Smooth muscle cell (in vitro differentiated cells): ENCODE measurements around the gene NGRN. TPM values are rescaled to one million over a fixed set of nuclear protein-coding genes. Genes with fewer than 3 reads are reported as not detected.

Source experiments
- DNase-seq: peaks from one replicate; lab custom pipeline; 2025; ENCODE audit not compliant: unreplicated experiment; lab: John Stamatoyannopoulos, UW
- H2AFZ ChIP-seq: fragments of 200-600 bp; sonication (generic); 2 replicates; pipeline ENCODE4 v1.6.0; 2016; ENCODE audit warnings: antibody characterized with exemption, low read depth, mild to moderate bottlenecking
- H3F3A ChIP-seq: fragments of 200-600 bp; sonication (generic); 2 replicates; pipeline ENCODE4 v1.6.0; 2017; ENCODE audit warnings: antibody characterized with exemption, low read depth
- H3K27ac ChIP-seq: fragments of 200-600 bp; sonication (generic); 2 replicates; pipeline ENCODE4 v1.5.1; 2016; ENCODE audit warnings: low read depth, mild to moderate bottlenecking
- H3K27me3 ChIP-seq: fragments of 200-600 bp; sonication (generic); 2 replicates; pipeline ENCODE4 v1.6.1; 2016; ENCODE audit warnings: low read depth, mild to moderate bottlenecking
- H3K36me3 ChIP-seq: fragments of 200-600 bp; sonication (generic); 2 replicates; pipeline ENCODE4 v1.5.1; 2016; ENCODE audit warnings: low read depth
- H3K4me1 ChIP-seq: fragments of 200-600 bp; sonication (generic); 2 replicates; pipeline ENCODE4 v1.5.1; 2016; ENCODE audit warnings: low read depth
- H3K4me2 ChIP-seq: fragments of 200-600 bp; sonication (generic); 2 replicates; pipeline ENCODE4 v1.6.0; 2016; ENCODE audit warnings: mild to moderate bottlenecking
- H3K4me3 ChIP-seq: fragments of 200-600 bp; sonication (generic); 2 replicates; pipeline ENCODE4 v1.5.1; 2016; ENCODE audit warnings: mild to moderate bottlenecking
- H3K79me2 ChIP-seq: fragments of 200-600 bp; sonication (generic); 2 replicates; pipeline ENCODE4 v1.6.0; 2016; ENCODE audit warnings: low read depth, mild to moderate bottlenecking
- H3K9ac ChIP-seq: fragments of 200-600 bp; sonication (generic); 2 replicates; pipeline ENCODE4 v1.6.0; 2016; ENCODE audit warnings: low read depth
- H3K9me3 ChIP-seq: fragments of 200-600 bp; sonication (generic); replicated peaks from 2 replicates; pipeline ENCODE4 v1.5.1; 2016; ENCODE audit warnings: low read depth
- H4K20me1 ChIP-seq: fragments of 200-600 bp; sonication (generic); 2 replicates; pipeline ENCODE4 v1.6.0; 2016; ENCODE audit warnings: low read depth
- WGBS: methylation state at CpG from one replicate; pipeline ENCODE4 v1.1.7; 2016; ENCODE audit warnings: low lambda C conversion rate; 5-methylcytosine and 5-hydroxymethylcytosine counted together
- polyA plus RNA-seq: library from polyadenylated mRNA; unstranded; fragments of >200 nt; fragmentation: Nextera tagmentation; extraction: Ambion mirVana; gene quantifications from 2 replicates; pipeline ENCODE4 v1.2.1, GENCODE V29; 2016
- total RNA-seq: library from RNA; depleted of rRNA; stranded (reverse); fragments of >200 nt; gene quantifications from 2 replicates; pipeline ENCODE4 v1.2.3, GENCODE V29; 2014
- TF ChIP-seq, protein P1 (sequence below): fragments of 200-600 bp; sonication (generic); IDR thresholded peaks from 2 replicates; pipeline ENCODE4 v1.5.1; 2017; ENCODE audit warnings: borderline replicate concordance, mild to moderate bottlenecking, antibody characterized with exemption; ENCODE audit not compliant: insufficient read depth, poor library complexity, severe bottlenecking

Gene NGRN
- total and polyA plus RNA-seq, 2 experiments from 2014 or later, result 54.8 to 71.5 TPM

DNA sequence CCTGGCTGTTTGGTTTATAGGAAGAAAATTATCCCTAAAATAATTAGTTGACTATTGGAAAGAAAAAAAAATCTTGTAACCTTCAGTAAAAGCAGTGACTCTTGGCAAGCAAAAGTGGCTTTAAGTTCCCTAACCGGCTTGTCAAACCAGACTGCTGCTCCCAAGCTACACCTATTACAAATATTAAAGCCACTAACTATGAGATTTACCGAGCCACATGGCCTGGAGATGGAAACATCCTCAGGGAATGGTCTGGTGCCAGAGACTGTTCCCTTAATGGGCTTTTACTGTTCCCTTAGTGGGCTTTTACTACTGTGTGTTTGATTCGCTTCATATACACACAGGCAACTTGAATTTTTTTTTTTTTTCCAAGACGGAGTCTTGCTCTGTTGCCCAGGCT, 50.7 kb downstream of the NGRN start:
- H3K27ac ChIP-seq, result no peak overlapping the region
- H3K27me3 ChIP-seq, result no peaks in the 10 kb centered on the region
- H3K4me1 ChIP-seq, result no peaks in the 10 kb centered on the region
- H2AFZ ChIP-seq, result no peak overlapping the region
- 73% methylated on average over 4 of the region's 4 CpGs for WGBS
- H3K79me2 ChIP-seq, result no peaks in the 10 kb centered on the region
- TF ChIP-seq, protein P1, sequence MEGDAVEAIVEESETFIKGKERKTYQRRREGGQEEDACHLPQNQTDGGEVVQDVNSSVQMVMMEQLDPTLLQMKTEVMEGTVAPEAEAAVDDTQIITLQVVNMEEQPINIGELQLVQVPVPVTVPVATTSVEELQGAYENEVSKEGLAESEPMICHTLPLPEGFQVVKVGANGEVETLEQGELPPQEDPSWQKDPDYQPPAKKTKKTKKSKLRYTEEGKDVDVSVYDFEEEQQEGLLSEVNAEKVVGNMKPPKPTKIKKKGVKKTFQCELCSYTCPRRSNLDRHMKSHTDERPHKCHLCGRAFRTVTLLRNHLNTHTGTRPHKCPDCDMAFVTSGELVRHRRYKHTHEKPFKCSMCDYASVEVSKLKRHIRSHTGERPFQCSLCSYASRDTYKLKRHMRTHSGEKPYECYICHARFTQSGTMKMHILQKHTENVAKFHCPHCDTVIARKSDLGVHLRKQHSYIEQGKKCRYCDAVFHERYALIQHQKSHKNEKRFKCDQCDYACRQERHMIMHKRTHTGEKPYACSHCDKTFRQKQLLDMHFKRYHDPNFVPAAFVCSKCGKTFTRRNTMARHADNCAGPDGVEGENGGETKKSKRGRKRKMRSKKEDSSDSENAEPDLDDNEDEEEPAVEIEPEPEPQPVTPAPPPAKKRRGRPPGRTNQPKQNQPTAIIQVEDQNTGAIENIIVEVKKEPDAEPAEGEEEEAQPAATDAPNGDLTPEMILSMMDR, result no peak
- H3F3A ChIP-seq, result no peaks in the 10 kb centered on the region
- H3K4me2 ChIP-seq, result no peak overlapping the region
- no peak for DNase-seq
- H4K20me1 ChIP-seq, result no peaks in the 10 kb centered on the region
- no peaks in the 10 kb centered on the region for H3K9me3 ChIP-seq
- no peak overlapping the region for H3K9ac ChIP-seq
- H3K36me3 ChIP-seq, result no peaks in the 10 kb centered on the region
- no peak overlapping the region for H3K4me3 ChIP-seq

GRCh38 chr15:90318591-90318990, 53.1 kb downstream of the NGRN start:
- 69% methylated on average over 4 of the region's 4 CpGs for WGBS
- no peak for DNase-seq
- Histone ChIP-seq H3K79me2 (no peaks in the 10 kb centered on the region), H4K20me1 (no peaks in the 10 kb centered on the region), H3K9me3 (no peaks in the 10 kb centered on the region), H3K4me3 (no peak overlapping the region), H2AFZ (no peak overlapping the region), H3K36me3 (no peaks in the 10 kb centered on the region), H3K4me1 (peaks cover 3% of the 10 kb centered on the region), H3K27ac (no peak overlapping the region), H3K9ac (no peak overlapping the region), H3K27me3 (no peaks in the 10 kb centered on the region), H3K4me2 (no peak overlapping the region), H3F3A (no peaks in the 10 kb centered on the region)
- TF ChIP-seq, protein P1, result no peak

DNA sequence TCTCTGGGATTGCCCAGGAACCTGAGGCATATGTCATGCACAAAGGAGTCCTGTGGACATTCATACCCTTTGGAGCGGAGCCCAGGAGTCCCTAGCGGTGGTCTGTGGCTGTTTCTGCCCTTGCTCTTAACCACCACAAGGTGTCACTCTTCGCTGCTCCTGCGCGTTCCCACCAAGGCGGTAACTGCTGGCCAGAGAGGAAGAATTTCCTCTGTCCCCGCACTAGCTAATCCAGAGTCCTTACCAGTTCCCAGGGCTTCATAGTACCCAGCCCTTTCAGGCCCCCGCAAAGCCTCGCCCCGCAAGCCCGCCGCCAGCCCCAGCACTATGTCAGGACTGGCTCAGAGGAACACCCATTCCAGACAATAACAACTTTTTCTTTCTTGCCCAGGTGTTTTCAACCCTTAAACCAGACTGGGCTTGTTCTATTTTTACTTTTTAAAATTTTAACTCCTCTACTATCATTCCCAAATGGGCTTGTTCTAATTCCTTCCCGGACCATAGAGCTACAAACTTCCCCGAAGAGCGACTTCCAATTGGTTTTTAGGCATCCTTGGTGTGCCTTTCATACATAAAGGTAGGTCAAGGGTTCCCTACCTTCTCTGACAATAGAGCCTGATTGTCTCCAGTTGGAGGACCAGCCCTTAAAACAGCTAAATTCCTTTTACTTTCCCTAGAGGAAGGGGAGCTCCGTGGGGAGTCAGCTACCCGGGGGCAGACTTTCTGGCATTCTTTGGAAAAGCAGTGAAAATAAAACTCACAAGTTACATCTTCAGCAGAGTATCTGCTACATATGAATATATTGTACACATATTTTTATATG, 54.8 kb downstream of the NGRN start:
- peaks cover 3% of the 10 kb centered on the region for H3K4me1 ChIP-seq
- peak overlapping the region; percentile 3 for H3K9ac ChIP-seq
- H4K20me1 ChIP-seq, result no peaks in the 10 kb centered on the region
- peak overlapping the region; percentile 36 for H3K4me3 ChIP-seq
- peak; percentile 34 for DNase-seq
- TF ChIP-seq, protein P1, result peak; percentile 95
- no peaks in the 10 kb centered on the region for H3F3A ChIP-seq
- no peak overlapping the region for H3K27ac ChIP-seq
- H3K4me2 ChIP-seq, result peak overlapping the region; percentile 80
- no peaks in the 10 kb centered on the region for H3K9me3 ChIP-seq
- H3K79me2 ChIP-seq, result no peaks in the 10 kb centered on the region
- no peaks in the 10 kb centered on the region for H3K27me3 ChIP-seq
- H2AFZ ChIP-seq, result peak overlapping the region; percentile 69
- no peaks in the 10 kb centered on the region for H3K36me3 ChIP-seq
- WGBS, result 6% methylated on average over 17 of the region's 17 CpGs

DNA sequence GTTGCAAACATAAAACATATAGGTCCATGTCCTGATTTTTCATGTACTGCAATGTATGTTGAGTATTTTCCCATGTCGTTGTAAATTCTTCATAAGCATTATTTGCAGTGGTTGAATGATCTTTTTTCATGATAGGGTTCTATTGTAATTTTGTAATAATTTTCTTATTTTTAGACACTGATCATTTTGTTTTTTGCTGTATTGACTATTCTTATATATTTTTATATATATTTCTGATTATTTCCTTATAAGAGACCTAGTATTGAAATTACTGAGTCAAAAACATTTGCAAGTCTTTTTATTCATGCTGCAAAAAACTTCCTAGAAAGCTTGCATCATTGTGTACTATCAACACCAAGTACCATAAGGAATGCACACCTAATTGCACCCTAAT, 55.4 kb downstream of the NGRN start:
- Histone ChIP-seq H3K9me3 (no peaks in the 10 kb centered on the region), H3F3A (no peaks in the 10 kb centered on the region), H3K4me3 (no peak overlapping the region), H3K9ac (no peak overlapping the region), H3K4me1 (peaks cover 3% of the 10 kb centered on the region), H3K27me3 (no peaks in the 10 kb centered on the region), H3K27ac (no peak overlapping the region), H3K4me2 (no peak overlapping the region), H2AFZ (peak overlapping the region; percentile 69), H3K36me3 (no peaks in the 10 kb centered on the region), H4K20me1 (no peaks in the 10 kb centered on the region), H3K79me2 (no peaks in the 10 kb centered on the region)
- TF ChIP-seq, protein P1, result no peak
- DNase-seq, result no peak
- WGBS, result 59% methylated on average over 1 of the region's 1 CpG
